Measurements from ENCODE around the gene MRPL11.
"Not testable (repeated sequence)": the region's sequence is repeated elsewhere in the genome, so short reads cannot be mapped to it uniquely, and the experiment has no call there.

MRPL11 gene

DNA sequence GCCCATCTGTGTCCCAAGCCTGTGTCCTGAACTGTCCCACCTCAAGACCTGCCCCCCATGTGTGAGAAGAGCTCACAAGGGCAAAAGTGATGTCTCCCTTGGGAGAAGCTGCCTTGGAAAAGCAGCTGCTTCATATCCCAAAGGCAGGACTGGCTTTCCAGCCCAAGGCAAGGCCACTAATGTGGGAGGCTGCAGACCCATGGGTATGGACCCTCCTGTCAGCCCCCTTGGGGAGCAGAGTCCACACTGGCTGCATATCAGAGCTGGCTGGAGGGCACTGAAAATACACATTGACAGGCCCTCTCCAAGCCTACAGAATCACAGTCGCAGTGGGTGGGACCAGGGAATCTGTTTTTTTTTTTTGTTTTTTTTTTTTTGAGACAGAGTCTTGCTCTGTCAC, 30.8 kb upstream of the MRPL11 start:
- Histone ChIP-seq H3K27ac (peak overlapping the region in 1 of 11 experiments; percentile 77; a peak in 1 of 22 replicates), H3K4me3 (no peak overlapping the region), H3K36me3 (peaks cover 22 to 37% (median 31%) of the 10 kb centered on the region in 11 experiments), H3K27me3 (no peaks in the 10 kb centered on the region), H4K20me1 (peaks cover 0 to 22% (median 13%) of the 10 kb centered on the region in 11 experiments; a peak in 11 of 22 replicates), H3K4me2 (peak overlapping the region in 1 of 11 experiments; percentile 95; a peak in 2 of 22 replicates), H3K9ac (no peak overlapping the region), H3K4me1 (peaks cover 38 to 55% (median 45%) of the 10 kb centered on the region in 10 experiments), H3K9me3 (replicated peaks in 1 of 11) (no peaks in the 10 kb centered on the region)
- no peak for TF ChIP-seq Cebpa-rat (IDR thresholded peaks at IDR 0.05)

- no peak for TF ChIP-seq Cebpa-rat (IDR thresholded peaks at IDR 0.05)
- peaks cover 0 to 18% (median 12%) of the 10 kb centered on the region in 11 experiments; a peak in 9 of 22 replicates for H4K20me1 ChIP-seq
- peak overlapping the region in 1 of 11 experiments; percentile 77; a peak in 2 of 22 replicates for H3K27ac ChIP-seq
- peaks cover 38 to 55% (median 45%) of the 10 kb centered on the region in 10 experiments for H3K4me1 ChIP-seq
- H3K9me3 ChIP-seq (replicated peaks in 1 of 11) = peaks cover 0 to 4% (median 2%) of the 10 kb centered on the region in 11 experiments; a peak in 5 of 22 replicates
- no peak overlapping the region for H3K4me3 ChIP-seq
- no peaks in the 10 kb centered on the region for H3K27me3 ChIP-seq
- peak overlapping the region in 10 of 11 experiments; percentile 94 to 100 (median 98); a peak in 18 of 22 replicates for H3K4me2 ChIP-seq
- peak overlapping the region in 2 of 11 experiments; percentile 80 to 83; a peak in 1 of 22 replicates for H3K9ac ChIP-seq
- H3K36me3 ChIP-seq = peaks cover 17 to 29% (median 23%) of the 10 kb centered on the region in 11 experiments
These were observed 30.0 kb upstream of the MRPL11 start for GRCh38 chr11:66468691-66469090.

GRCh38 chr11:66467756-66468155, 29.1 kb upstream of the MRPL11 start:
- H3K4me1 ChIP-seq = peaks cover 38 to 57% (median 45%) of the 10 kb centered on the region in 10 experiments
- peak overlapping the region; percentile 94 to 100 (median 98) for H3K4me2 ChIP-seq
- H3K27ac ChIP-seq = peak overlapping the region in 10 of 11 experiments; percentile 52 to 77 (median 72); a peak in 16 of 22 replicates
- no peak for TF ChIP-seq Cebpa-rat (IDR thresholded peaks at IDR 0.05)
- peaks cover 3 to 14% (median 11%) of the 10 kb centered on the region in 11 experiments; a peak in 14 of 22 replicates for H3K9me3 ChIP-seq (replicated peaks in 1 of 11)
- H3K9ac ChIP-seq = peak overlapping the region; percentile 65 to 84 (median 80); a peak in 21 of 22 replicates
- H4K20me1 ChIP-seq = peaks cover 0 to 18% (median 12%) of the 10 kb centered on the region in 11 experiments; a peak in 9 of 22 replicates
- peak overlapping the region; percentile 64 to 84 (median 74) for H3K4me3 ChIP-seq
- no peaks in the 10 kb centered on the region for H3K27me3 ChIP-seq
- peaks cover 7 to 20% (median 14%) of the 10 kb centered on the region in 11 experiments; a peak in 20 of 22 replicates for H3K36me3 ChIP-seq

DNA sequence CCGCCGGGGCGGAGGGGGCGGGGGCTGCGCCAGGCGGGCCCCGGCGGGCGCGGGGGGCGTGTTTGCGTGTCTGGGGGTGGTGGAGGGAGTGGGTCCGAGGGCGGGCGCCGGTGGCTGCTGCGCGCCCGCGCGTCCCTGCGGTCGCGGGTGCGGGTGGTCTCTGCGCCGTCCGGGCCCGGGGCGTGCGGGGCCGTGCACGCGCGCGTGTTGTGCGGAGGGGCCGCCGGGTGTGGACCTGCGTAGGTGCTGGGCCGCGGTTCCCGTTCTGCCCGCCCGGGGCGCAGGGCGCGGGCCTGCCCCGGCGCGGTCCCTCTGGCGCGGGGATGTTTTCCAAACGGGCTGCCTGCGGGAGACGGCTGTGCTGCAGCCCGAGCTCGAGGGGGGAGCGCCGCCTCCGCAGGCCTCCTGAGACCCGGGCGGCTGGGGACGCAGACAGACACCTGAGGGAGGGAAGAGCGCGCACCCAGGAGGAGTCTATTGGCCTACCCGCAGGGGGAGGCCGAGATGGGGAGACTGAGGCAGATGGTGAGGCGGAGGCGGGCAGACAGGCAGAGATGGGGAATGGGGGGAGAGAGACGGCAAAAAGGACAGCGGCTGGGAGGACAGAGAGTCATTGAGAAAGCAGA, 28.5 kb upstream of the MRPL11 start:
- TF ChIP-seq Cebpa-rat (IDR thresholded peaks at IDR 0.05) = no peak
- peak overlapping the region; percentile 65 to 84 (median 80) for H3K9ac ChIP-seq
- H3K36me3 ChIP-seq = peaks cover 1 to 14% (median 8%) of the 10 kb centered on the region in 11 experiments; a peak in 15 of 22 replicates
- peak overlapping the region; percentile 16 to 77 (median 72); a peak in 21 of 22 replicates for H3K27ac ChIP-seq
- peaks cover 7 to 19% (median 16%) of the 10 kb centered on the region in 11 experiments; a peak in 14 of 22 replicates for H3K9me3 ChIP-seq (replicated peaks in 1 of 11)
- peak overlapping the region; percentile 94 to 100 (median 98) for H3K4me2 ChIP-seq
- H4K20me1 ChIP-seq = peaks cover 0 to 18% (median 12%) of the 10 kb centered on the region in 11 experiments; a peak in 9 of 22 replicates
- peaks cover 38 to 64% (median 48%) of the 10 kb centered on the region in 10 experiments for H3K4me1 ChIP-seq
- peak overlapping the region; percentile 64 to 84 (median 74) for H3K4me3 ChIP-seq
- H3K27me3 ChIP-seq = no peaks in the 10 kb centered on the region

GRCh38 chr11:66466225-66467033, 27.8 kb upstream of the MRPL11 start, which contains the start of gene PELI3:
Gene PELI3 (plus strand): TSS chr11:66466905. CDS start chr11:66468129, 1,224 bp downstream.
- peak within 1 kb of the TSS; percentile 65 to 84 (median 80) for H3K9ac ChIP-seq
- peak within 1 kb of the TSS; percentile 64 to 84 (median 74) for H3K4me3 ChIP-seq
- peaks cover 0 to 9% (median 5%) of the 10 kb centered on the region in 11 experiments; a peak in 9 of 22 replicates for H3K36me3 ChIP-seq
- H3K9me3 ChIP-seq (replicated peaks in 1 of 11) = peaks cover 7 to 20% (median 18%) of the 10 kb centered on the region in 11 experiments; a peak in 15 of 22 replicates
- H3K27ac ChIP-seq = peak within 1 kb of the TSS; percentile 42 to 77 (median 73); a peak in 21 of 22 replicates
- peak within 1 kb of the TSS; percentile 94 to 100 (median 98) for H3K4me2 ChIP-seq
- peaks cover 0 to 17% (median 12%) of the 10 kb centered on the region in 11 experiments; a peak in 9 of 22 replicates for H4K20me1 ChIP-seq
- TF ChIP-seq Cebpa-rat (IDR thresholded peaks at IDR 0.05) = no peak
- peaks cover 38 to 65% (median 55%) of the 10 kb centered on the region in 10 experiments for H3K4me1 ChIP-seq
- no peaks in the 10 kb centered on the region for H3K27me3 ChIP-seq

DNA sequence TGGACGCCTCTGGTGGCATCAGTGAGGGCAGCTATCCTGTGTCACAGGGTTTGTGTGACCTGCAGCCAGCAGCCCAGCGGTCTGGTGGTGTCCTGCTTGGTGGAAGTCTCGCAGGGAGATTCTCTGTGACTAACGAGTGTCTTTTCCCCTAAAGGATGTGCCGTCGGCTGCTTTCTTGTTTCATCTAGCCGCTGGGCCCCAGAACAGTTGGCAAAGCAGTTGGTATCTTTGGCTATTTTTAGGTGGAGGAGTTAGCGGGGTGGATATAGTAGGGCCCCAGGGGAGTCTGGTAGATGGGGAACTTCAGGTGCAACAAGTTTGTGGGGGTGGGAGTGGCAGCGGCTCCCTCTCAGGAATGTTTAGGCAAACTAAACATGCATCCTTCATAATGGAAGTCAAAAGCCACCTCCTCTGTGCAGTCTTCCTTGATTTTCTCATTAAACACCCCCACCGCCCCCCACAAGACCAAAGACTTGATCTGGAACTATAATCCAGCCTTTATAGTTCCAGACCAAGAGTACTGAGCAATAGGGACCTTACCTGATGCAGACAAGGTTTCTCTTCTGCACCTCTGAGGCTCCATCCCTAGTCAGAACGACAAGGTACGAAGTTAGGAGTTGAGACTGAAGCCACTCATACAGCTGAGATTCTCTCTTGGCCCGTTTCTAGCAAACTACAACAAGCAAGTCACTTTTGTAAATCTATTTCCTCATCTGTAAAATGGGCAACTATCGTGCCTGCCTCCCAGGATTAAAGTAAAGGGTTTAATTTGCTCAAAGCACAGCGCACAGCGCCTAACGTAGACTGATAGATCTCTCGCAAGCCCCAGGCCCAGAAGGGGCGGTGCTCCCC, 27.0 kb upstream of the MRPL11 start:
- H3K27me3 ChIP-seq = no peaks in the 10 kb centered on the region
- H3K4me2 ChIP-seq = peak overlapping the region; percentile 90 to 100 (median 96)
- peaks cover 0 to 2% (median 0%) of the 10 kb centered on the region in 11 experiments; a peak in 3 of 22 replicates for H3K36me3 ChIP-seq
- peaks cover 38 to 64% (median 56%) of the 10 kb centered on the region in 10 experiments for H3K4me1 ChIP-seq
- peaks cover 12 to 26% (median 25%) of the 10 kb centered on the region in 11 experiments; a peak in 16 of 22 replicates for H3K9me3 ChIP-seq (replicated peaks in 1 of 11)
- H3K9ac ChIP-seq = peak overlapping the region in 10 of 11 experiments; percentile 7 to 84 (median 80); a peak in 17 of 22 replicates
- H3K27ac ChIP-seq = peak overlapping the region in 7 of 11 experiments; percentile 26 to 77 (median 49); a peak in 14 of 22 replicates
- TF ChIP-seq Cebpa-rat (IDR thresholded peaks at IDR 0.05) = no peak
- peak overlapping the region; percentile 64 to 84 (median 74) for H3K4me3 ChIP-seq
- H4K20me1 ChIP-seq = peaks cover 0 to 17% (median 12%) of the 10 kb centered on the region in 11 experiments; a peak in 9 of 22 replicates

- Histone ChIP-seq H4K20me1 (peaks cover 0 to 17% (median 12%) of the 10 kb centered on the region in 11 experiments; a peak in 9 of 22 replicates), H3K4me3 (peak overlapping the region in 3 of 10 experiments; percentile 9 to 80 (median 64); a peak in 5 of 20 replicates), H3K9me3 (replicated peaks in 1 of 11) (peaks cover 12 to 26% (median 25%) of the 10 kb centered on the region in 11 experiments; a peak in 16 of 22 replicates), H3K9ac (peak overlapping the region in 7 of 11 experiments; percentile 7 to 84 (median 80); a peak in 10 of 22 replicates), H3K36me3 (no peaks in the 10 kb centered on the region), H3K4me2 (peak overlapping the region; percentile 90 to 100 (median 96)), H3K4me1 (peaks cover 38 to 57% (median 52%) of the 10 kb centered on the region in 10 experiments), H3K27ac (peak overlapping the region in 8 of 11 experiments; percentile 15 to 73 (median 48); a peak in 12 of 22 replicates), H3K27me3 (no peaks in the 10 kb centered on the region)
- no peak for TF ChIP-seq Cebpa-rat (IDR thresholded peaks at IDR 0.05)
These were observed 26.3 kb upstream of the MRPL11 start for GRCh38 chr11:66464916-66465315.

DNA sequence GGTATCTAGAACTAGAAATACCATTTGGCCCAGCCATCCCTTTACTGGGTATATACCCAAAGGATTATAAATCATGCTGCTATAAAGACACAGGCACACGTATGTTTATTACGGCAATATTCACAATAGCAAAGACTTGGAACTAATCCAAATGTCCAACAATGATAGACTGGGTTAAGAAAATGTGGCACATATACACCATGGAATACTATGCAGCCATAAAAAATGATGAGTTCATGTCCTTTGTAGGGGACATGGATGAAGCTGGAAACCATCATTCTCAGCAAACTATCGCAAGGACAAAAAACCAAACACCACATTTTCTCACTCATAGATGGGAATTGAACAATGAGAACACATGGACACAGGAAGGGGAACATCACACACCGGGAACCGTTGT, 25.5 kb upstream of the MRPL11 start:
- Histone ChIP-seq H4K20me1 (peaks cover 0 to 17% (median 12%) of the 10 kb centered on the region in 11 experiments; a peak in 9 of 22 replicates), H3K9me3 (replicated peaks in 1 of 11) (peaks cover 12 to 26% (median 25%) of the 10 kb centered on the region in 11 experiments; a peak in 16 of 22 replicates), H3K4me1 (peaks cover 40 to 60% (median 54%) of the 10 kb centered on the region in 10 experiments)
- H3K36me3 ChIP-seq, H3K4me3 ChIP-seq, H3K9ac ChIP-seq, H3K4me2 ChIP-seq, H3K27me3 ChIP-seq, H3K27ac ChIP-seq: not testable (repeated sequence)
